ENCODE measurements around the gene DRC1.

Gene DRC1

DNA sequence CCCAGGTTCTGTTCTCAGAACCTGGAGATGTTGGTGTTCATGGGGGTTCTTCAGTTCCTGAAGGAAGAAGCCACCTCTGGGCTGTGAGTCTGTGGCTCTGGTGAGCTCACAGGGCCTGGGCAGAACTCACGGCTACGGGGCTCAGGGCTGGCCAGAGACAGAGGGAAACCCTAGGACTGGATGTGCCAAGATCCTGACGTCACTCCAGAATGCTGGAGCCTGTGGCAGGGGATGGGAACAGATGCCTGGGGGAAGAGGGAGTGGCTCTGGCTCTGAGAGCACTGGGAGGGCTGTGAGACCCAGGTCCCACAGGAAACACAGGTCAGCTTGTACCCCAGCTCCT, 76.2 kb downstream of the DRC1 start, which contains the start of gene OTOF:
OTOF (minus strand) TSS at position 214 of the 343 bp plus-strand sequence.
- no peak for DNase-seq (ENCODE audit: low read depth in 3 of 3)

DNA sequence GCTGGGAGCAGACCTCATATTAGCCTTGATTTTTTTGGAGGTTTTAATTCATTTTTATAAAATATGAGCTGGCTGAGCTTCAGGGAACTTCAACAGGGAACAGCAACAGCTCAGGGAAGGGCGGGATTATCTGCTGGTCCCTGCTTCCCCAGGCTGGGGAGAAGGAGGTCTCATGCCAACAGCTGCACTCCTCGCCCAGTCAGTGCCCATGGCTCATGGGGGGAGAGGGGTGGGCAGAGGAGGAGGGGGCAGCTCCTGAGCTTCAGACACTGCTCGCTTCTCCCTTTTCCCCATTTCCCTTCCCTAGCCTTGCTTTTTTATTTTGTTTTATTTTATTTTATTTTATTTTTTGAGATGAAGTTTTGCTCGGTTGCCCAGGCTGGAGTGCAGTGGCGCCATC, 76.6 kb downstream of the DRC1 start:
- no peak for DNase-seq (ENCODE audit: low read depth in 3 of 3)

DNA sequence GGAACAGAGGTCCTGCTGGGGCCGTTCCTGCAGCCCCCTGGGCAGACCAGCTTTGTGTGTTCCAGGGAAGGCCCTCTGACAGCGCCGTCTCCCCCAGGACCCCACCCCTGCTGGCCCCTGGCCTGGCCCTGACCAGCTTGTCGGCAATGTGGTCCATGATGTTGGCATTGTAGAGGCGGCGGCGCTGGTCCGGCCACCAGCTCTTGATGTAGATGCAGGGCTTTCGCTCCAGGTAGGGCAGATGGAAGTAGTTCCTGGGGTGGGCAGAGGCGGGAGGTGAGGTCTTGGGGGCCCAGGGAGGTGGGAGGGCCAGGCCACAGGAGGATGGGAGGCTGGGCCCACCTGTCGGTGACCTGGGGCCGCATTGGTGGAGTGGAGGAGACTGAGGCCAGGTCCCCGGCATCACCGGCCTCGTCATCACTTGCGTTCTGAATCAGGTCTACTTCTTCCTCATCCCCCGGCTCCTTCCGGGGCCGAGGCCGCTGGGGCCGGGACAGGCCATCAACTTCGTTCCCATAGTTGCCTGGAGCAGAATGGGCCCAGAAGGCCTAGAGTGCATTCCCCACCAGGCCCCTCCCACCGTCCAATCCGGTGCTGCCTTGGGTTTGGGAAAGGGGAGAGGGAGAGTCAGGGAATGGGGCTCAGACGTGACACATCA, 77.5 kb downstream of the DRC1 start:
- no peak for DNase-seq (ENCODE audit: low read depth in 3 of 3)

DNA sequence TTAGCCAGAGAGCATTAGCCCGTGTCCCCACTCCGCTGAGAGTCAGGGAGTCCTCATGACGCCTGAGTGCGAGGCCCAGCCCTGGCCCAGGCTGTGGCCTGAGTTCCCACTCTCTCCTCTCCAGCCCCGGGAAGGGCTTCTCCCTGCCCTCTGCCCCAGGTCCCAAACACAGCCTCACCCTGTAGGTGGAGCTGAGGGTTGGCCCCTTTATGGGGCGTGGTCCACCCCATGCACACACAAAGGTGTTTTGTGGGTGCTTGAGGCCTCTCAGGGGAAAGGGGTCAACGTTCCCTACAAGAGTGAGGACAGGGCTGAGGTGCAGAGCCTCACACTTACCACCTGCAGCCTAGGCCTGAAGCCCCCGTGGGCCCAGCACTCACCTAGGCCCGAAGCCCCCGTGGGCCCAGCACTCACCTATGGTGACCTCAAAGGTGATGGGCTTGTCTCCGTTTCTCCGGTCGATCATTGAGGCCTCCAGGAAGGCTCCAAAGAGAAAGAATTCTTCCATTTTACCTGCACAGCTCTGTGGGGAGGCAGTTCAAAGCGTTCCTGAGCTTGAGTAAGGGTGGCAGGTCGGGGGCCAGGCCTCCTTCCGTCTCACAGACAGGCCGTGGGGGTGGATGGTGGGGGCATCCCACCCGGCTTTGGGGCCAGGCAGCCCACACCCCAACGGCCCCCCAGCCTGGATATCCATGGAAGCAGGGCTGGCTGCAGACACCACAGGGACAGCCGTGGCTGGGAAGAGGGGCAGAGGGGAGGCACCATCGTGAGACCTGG, 78.3 kb downstream of the DRC1 start:
- no peak for DNase-seq (ENCODE audit: low read depth in 3 of 3)

DNA sequence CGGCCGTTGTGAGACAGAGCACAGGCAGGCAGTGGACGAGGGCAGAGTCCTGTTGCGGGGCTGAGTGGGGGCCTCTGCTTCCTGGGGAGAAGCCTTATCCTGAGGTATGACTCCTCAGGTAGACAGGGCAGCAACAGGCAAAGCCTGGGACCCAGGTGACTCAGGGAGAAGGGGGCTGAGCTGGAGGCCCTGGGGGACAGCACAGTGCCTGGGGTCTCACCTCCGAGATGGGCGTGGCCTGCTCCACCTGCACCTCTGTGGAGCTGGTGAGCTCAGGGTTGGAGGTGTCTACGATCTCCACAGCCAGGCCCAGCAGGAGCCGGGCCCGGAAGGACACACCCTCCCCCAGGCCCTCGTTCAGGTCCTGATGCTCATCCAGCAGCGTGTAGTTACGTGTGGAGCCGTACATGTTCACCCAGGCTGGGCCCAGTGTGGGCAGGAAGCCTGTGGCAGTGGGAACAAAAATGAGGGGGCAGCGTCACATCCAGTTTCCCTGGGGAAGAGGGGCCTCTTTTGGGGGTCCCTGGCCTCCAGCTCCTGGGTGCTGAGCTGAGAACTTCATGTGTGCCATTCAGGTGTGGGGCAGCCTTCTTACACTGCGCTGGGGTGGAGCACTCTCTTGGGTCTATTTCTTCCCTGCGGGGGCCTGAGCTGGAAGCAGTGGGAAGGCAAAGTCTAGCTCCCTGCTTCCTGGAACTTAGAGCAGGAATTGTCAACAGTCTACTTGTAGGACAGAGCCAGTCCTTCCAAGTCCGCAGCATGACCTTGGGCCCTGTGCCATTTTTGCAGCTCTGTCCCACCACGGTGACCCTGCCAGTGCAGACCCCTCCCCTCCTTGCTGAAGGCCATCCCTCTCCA, 79.1 kb downstream of the DRC1 start:
- no peak for DNase-seq (ENCODE audit: low read depth in 3 of 3)

DNA sequence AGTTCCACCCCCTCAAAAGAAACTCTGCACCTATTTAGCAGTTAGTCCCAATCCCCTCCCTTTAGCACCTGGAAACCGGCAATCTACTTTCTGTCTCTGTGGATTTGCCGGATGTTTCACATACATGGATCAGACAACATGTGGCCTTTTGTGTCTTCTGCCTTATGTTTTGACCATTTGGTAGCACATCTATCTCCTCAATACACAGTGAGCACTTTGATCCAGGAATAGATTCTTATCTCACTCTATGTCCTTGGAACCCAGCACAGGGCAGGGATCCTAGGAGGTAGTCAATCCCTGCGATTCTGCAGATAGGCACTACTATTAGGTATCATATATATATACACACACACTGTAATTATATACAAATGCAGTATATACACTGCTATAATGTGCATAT, 80.0 kb downstream of the DRC1 start:
- no peak for DNase-seq (ENCODE audit: low read depth in 3 of 3)

DNA sequence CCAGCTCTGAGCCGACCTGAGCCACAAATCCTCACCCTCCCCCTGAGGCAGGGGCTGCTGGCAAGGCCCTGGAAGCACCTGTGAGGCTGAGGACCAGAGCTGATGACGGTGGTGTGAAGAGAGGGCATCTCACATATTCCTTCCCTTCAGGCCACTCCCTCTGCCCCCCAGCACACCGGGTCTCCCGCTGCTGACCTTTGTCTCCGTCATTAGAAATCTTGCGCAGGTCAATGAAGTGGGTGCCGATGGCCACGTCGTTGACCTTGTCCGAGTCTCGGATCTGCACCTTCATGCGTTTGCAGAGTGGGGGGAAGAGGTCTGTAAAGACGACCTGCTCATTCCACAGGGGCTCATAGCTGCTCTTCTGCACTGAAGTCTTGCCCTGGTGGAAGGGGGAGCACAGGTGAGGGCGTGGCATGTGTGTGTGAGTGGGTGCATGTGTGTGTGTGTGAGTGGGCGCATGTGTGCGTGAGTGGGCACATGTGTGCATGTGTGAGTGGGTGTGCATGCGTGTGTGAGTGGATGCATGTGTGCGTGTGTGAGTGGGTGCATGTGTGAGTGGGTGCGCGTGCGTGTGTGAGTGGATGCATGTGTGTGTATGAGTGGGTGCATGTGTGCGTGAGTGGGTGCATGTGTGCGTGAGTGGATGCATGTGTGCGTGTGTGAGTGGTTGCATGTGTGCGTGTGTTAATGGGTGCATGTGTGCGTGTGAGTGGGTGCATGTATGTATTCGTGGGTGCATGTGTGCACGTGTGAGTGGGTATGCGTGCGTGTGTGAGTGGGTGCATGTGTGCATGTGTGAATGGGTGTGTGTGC, 80.7 kb downstream of the DRC1 start:
- no peak for DNase-seq (ENCODE audit: low read depth in 3 of 3)

DNA sequence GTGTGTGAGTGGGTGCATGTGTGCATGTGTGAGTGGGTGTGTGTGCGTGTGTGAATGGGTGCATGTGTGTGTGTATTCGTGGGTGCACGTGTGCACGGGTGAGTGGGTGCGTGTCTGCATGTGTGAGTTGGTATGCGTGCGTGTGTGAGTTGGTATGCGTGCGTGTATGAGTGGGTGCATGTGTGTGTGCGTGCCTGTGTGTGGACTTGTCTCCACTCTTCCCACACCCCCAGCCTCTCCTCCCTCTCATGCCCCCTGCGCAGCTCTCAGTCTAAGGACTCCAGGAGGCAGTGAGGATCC, 81.3 kb downstream of the DRC1 start:
- DNase-seq (ENCODE audit: low read depth in 3 of 3): no peak

DNA sequence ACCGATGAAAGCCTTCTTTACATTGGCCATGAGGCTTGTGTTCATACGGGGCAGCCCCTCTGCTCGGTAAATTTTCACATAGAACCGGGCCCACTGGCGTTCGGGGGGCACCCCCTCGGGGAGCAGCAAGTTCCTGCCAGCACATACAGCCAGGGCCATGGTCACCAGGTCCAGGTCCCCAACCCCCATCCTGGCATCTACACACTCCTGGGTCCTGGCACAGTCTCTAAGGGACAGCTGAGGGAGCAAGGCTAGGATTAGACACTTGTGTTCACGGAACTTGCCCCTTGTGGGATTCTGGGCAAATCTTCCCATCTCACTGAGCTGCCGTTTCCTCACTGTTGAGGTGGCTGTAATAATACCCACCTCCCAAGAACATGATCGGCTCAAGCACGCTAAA, 81.8 kb downstream of the DRC1 start:
- DNase-seq (ENCODE audit: low read depth in 3 of 3): no peak

DNA sequence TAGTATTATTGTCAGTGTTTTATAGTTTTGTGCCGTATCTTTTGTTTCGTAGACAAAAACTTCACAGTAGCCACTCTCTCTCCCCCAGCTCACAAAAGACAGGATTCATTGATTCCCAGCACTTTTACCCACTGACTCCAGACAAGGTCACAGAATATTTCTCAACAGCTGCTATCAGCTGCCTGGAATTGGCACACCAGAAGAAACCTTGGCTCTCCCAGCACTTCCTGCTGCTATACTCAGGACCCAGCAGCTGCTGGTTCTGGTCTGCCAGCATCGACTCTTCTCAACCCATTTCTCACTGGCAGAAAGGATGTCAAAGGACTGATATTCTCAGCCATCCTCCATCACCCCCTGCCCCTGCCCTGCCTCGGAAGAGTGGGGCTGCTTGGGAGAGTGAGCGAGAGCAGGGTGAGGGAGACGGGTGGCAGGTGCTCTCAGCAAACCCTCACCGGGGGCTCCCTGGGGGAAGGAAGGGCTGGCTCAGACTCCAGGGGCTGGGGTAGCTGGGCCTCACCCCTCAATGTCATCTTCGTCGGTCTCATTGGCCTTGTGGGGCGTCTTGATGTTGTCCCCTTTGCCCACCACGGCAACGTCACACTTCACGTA, 82.3 kb downstream of the DRC1 start:
- DNase-seq (ENCODE audit: low read depth in 3 of 3): no peak

DNA sequence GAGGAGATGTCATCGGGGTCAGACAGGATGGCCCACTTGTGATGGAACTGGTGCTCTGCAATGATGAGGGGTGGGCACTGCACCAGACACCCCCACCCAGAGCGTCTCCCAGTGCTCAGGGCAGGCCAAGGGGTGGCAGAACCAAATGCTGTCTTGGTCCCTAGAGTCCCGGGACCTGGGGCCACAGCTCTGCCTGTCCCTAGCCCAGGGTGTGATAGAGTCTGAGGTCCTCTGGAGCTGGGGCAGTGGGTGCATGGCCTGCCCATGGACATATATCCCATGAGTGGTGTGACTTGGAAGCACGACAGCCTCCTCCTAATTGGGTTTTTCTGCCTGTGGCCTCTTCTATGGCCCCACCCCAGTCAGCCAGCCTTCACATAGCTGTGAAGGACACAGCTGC, 82.9 kb downstream of the DRC1 start:
- DNase-seq (ENCODE audit: low read depth in 3 of 3): no peak

DNA sequence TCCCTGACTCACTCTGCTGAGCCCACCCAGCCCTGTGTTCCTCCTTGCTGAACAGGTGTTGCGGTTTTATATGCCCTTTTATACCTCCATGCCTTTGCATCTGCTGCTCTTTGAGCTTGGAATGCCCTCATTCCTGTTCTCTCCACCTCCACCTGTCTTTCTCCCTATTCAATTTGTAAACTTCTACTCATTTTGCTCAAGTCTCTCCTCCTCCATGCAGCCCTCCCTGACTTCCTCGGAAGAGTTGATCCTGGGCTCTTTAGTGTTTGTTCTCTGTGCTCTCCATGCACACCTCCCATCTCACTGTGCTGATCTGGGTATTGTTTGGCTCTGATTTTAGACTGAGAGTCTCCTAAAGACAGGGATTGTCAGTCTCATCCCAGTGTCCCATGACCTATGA, 83.4 kb downstream of the DRC1 start:
- DNase-seq (ENCODE audit: low read depth in 3 of 3): no peak

DNA sequence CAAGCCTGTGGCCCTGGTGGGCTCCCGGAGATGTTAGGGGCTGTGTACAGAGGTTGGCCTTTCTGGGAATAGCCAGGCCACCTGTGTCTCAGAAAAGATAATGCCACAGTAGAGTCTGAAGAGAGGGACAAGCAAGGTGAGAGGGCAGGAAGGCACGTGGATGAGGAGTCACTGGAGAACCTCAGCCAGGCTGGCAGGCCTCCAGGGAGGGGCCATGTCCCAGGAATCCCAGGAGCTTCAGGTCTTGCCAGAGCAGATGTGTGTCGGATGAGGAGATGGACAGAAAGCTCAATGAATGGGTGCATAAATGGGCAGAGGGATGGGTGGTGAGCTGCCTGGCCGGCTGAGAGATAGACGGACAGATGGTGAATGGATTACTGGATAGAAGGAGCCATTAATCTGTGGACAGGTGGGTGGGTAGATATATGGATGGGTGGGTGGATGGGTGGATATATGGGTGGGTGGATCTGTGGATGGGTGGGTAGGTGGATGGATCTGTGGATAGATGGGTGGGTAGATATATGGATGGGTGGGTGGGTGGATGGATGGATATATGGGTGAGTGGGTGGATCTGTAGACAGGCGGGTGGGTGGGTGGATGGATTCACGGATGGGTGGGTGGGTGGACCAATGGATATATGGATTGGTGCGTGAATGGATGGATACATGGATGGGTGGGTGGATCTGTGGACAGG, 84.2 kb downstream of the DRC1 start:
- no peak for DNase-seq (ENCODE audit: low read depth in 3 of 3)

DNA sequence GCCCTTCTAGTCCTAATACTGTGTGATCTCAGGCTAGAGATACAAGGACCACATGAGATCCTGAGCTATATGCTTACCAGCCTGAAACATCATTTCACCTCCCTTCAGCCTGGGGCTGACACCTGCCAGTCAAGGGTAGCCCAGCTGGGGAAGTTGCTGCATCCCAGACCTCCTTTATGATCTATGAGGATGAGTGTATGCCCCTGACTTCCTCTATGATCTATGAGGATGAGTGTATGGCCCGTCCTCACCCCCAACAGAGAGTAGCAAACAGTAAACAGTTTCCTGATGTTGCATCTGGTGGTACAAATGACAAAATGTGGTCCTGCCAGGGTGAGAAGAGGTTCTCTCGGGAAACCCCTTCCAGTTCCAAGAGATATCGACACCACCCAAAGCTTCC, 85.1 kb downstream of the DRC1 start:
- no peak for DNase-seq (ENCODE audit: low read depth in 3 of 3)

DNA sequence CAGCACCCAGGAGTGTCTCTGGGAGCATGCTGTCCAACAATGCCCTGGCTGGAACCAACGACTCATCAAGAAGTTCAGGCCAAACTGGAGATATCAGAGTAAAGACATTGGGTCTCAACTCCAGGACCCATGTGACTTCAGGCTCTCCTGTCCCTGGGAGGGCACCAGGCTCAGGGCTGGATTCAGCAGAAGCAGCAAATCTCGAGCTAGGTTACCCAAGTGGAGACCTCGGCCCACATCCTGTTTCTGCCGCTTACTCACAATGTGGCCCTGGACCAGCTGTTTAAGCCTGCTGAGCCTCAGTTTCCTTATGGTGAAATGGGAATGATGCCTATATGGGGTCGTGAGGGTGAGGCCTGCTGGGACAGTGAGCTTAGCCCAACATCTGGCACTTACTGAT, 85.5 kb downstream of the DRC1 start:
- DNase-seq (ENCODE audit: low read depth in 3 of 3): no peak

DNA sequence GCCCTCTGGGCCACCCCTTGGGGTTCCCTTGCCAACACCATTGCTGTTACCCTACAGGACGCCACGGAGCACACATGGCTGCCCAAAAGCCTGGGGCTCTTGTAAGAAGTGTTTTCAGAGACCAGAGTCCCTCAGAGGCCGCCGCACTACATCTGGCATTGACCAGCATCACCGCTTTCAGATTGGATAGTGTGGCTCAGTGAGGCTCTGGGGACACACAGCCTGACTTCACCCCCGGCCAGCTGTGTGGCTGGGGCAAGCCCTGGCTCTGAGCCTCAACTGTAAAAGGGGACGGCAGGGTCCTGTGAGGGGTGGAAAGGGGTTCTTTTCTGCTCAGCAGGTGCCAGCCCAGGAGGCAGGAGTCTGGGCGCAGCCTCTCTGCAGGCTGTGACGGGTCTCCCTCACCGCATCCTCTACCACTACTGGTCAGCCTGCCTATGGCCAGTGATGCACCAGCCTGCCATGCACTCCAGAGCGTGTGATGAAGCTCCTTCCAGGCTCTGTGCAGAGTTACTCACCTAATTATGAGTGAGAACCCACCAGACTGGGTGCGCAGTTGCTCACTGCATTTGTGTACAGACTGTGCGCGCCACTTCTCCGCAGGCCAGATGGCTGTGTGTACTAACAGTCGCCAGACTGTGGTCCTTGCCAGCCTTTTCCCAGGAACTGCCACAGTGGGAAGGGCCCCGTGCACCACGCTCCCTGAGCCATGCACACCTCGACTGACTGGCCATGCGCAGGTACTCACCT, 86.9 kb downstream of the DRC1 start:
- no peak for DNase-seq (ENCODE audit: low read depth in 3 of 3)

DNA sequence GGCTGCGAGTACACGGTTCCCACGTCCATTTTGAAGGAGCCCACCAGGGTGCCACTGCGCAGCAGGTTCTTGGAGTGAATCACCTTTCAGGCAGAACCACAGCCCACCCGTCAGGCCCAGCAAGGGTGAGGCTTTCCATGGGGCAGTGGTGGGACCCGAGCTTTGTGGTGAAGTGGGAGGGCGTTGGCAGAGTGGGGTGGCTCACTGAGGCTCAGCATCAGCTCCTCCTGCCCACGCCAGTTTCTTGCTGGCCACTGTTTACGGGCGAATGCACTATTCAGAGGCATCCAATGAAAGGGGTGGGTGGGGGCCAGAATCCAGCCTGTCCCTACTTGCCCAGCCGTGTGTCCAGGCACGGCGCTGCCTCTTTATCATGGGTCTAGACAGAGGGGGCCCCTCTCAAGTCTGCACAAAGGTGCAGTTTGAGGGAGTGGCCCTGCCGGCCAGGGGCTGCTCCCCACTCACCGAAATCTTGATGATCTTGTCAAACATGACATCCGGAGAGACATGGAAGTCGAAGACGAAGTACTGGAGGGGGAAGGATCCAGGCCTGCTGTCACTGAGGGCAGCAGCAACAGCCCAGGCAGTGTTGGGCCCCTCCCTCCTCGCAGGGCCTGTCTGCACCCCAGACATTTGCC, 87.6 kb downstream of the DRC1 start:
- DNase-seq (ENCODE audit: low read depth in 3 of 3): no peak

DNA sequence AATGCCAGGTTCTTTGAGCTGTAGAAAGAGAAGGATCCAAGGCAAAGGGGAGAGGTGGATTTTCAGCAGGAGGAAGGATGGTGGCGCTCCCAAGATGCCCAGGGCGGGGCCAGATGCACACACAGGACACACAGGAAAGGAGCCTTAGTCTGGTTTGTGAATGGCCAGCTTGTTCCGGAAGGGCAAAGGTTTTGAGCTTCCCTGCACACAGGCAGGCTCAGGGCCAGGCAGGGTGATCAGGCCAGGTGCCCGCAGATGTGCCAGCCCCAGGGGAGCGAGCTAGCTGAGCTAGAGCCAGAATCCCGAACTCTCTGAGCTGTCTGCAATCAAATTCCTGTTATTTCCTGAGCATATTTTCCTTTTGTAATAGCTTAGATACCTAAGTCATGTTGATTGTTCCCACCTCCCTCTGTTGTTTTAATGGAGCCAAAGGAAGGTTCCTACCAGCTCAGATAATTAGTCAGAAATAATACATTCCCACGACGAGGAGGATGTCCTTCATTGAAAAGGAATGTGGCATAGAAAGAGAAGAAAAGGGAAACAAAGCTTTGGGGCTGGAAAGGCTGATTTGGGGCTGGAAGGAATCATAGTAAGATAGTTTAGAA, 89.9 kb downstream of the DRC1 start:
- no peak for DNase-seq (ENCODE audit: low read depth in 3 of 3)

DNA sequence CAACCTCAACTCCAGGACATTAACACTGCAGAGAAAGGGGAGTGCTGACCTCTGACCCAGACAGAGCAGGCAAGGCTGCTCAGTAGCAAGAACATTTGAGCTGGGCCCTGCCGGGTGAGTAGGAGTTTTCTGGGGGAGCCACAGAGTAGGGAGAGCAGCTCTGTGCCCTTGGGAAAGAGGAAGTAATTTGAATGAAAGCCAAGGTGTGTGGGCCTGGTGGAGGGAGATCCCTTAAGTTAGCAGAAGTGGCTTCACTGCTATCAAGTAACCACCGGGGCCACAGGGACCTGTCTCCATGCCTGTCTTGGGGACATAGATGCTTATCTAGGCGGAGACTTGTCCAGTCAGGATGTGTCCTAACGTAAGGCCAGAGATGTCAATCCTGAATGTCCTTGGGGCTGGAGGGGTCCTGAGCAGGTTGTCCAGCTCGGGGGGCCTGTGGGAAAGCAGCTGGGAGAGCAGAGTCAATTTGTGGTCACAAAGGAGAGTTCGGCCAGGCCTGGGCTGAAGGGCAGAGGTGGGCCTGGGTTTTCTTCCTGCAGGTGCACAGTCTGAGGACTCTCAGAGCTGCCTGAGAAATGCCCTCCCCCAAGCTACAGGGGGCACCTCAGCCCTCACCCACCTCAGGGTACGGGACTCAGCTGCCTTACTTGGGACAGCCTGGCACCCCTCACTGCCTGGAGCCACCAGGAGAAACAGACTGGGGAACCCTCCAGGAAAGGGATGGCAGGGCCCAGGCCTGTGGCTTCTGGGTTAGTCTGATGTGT, 91.2 kb downstream of the DRC1 start:
- no peak for DNase-seq (ENCODE audit: low read depth in 3 of 3)
